CD14-positive monocyte (primary cell): ENCODE results near the gene ANXA5. TPM values are rescaled to one million over a fixed set of nuclear protein-coding genes. Genes with fewer than 3 reads are reported as not detected.
A peak's percentile ranks its signal among the peaks of the same experiment; 100 is the strongest.

ENCODE experiments used
- DNase-seq, 3 donors: peaks; one replicate each; pipeline ENCODE4 v3.0.0-alpha.2; 2011 to 2022
- H2AFZ ChIP-seq: 2 replicates; pipeline ENCODE4 v1.6.0; 2012; ENCODE audit warnings: mild to moderate bottlenecking, low read depth, low read length, inconsistent platforms; ENCODE audit not compliant: insufficient read depth, poor library complexity, severe bottlenecking
- H3K27ac ChIP-seq, 2 donors: 1 replicate in 1 of 2; 2 replicates in 1 of 2; pipeline ENCODE4 v1.5.1; 2012 to 2013; ENCODE audit warnings: low read length in 2 of 2, control low read depth in 1 of 2, inconsistent platforms in 1 of 2, low read depth in 1 of 2, mild to moderate bottlenecking in 1 of 2
- H3K27me3 ChIP-seq, 2 donors: one replicate each; pipeline versions ENCODE4 v1.6.0 to v1.6.1; 2011 to 2013; ENCODE audit warnings: low read length in 2 of 2; ENCODE audit not compliant: control insufficient read depth in 2 of 2, insufficient read depth in 2 of 2
- H3K36me3 ChIP-seq, 2 donors: replicated peaks in 1 of 2; 1 replicate in 1 of 2; 2 replicates in 1 of 2; pipeline versions ENCODE4 v1.5.1 to v1.6.1; 2012 to 2013; ENCODE audit warnings: low read length in 2 of 2, control low read depth in 1 of 2, inconsistent platforms in 1 of 2, mild to moderate bottlenecking in 1 of 2; ENCODE audit not compliant: insufficient read depth in 2 of 2, control insufficient read depth in 1 of 2
- H3K4me1 ChIP-seq, 2 donors: 1 replicate in 1 of 2; 2 replicates in 1 of 2; pipeline versions ENCODE4 v1.5.1 to v1.6.1; 2012 to 2013; ENCODE audit warnings: low read length in 2 of 2, control low read depth in 1 of 2, inconsistent platforms in 1 of 2, mild to moderate bottlenecking in 1 of 2, moderate library complexity in 1 of 2; ENCODE audit not compliant: insufficient read depth in 2 of 2, control insufficient read depth in 1 of 2
- H3K4me2 ChIP-seq: replicated peaks from 2 replicates; pipeline ENCODE3; 2012; ENCODE audit warnings: low read length, moderate library complexity, mild to moderate bottlenecking; ENCODE audit not compliant: poor library complexity, severe bottlenecking; ENCODE audit errors: extremely low read depth
- H3K4me3 ChIP-seq, 3 experiments: fragments of 200-600 bp in 1 of 3; sonication (generic) in 1 of 3; replicated peaks in 1 of 3; 1 replicate in 2 of 3; 2 replicates in 1 of 3; pipeline ENCODE4 v1.5.1; 2011 to 2013; ENCODE audit warnings: low read length in 3 of 3, mild to moderate bottlenecking in 3 of 3, control low read depth in 2 of 3, low read depth in 2 of 3, inconsistent platforms in 1 of 3, moderate library complexity in 1 of 3
- H3K79me2 ChIP-seq: 2 replicates; pipeline ENCODE4 v1.6.0; 2012; ENCODE audit warnings: mild to moderate bottlenecking, control low read depth, inconsistent platforms, low read length, moderate library complexity; ENCODE audit not compliant: insufficient read depth
- H3K9ac ChIP-seq: 2 replicates; pipeline ENCODE4 v1.6.0; 2017; ENCODE audit warnings: low read length, mild to moderate bottlenecking; ENCODE audit not compliant: insufficient read depth, poor library complexity, severe bottlenecking
- H3K9me3 ChIP-seq, 2 donors: replicated peaks in 1 of 2; 1 replicate in 1 of 2; 2 replicates in 1 of 2; pipeline versions ENCODE4 v1.5.1 to v1.6.1; 2012 to 2013; ENCODE audit warnings: low read length in 2 of 2, control low read depth in 1 of 2; ENCODE audit not compliant: control insufficient read depth in 1 of 2, insufficient read depth in 1 of 2
- H4K20me1 ChIP-seq: 2 replicates; pipeline ENCODE4 v1.6.0; 2012; ENCODE audit warnings: mild to moderate bottlenecking, low read length, control low read depth, moderate library complexity; ENCODE audit not compliant: insufficient read depth
- H3K27ac Mint-ChIP-seq, 7 donors: one replicate each; pipeline ENCODE4 v1.8.0; 2020; ENCODE audit warnings: mild to moderate bottlenecking in 7 of 7, mixed read lengths in 7 of 7, moderate library complexity in 6 of 7, inconsistent platforms in 2 of 7
- H3K27me3 Mint-ChIP-seq, 3 donors: one replicate each; pipeline ENCODE4 v1.8.0; 2021 to 2022; ENCODE audit warnings: low read depth in 3 of 3, mild to moderate bottlenecking in 3 of 3, mixed read lengths in 3 of 3, moderate library complexity in 3 of 3, inconsistent platforms in 1 of 3
- H3K36me3 Mint-ChIP-seq, 2 donors: one replicate each; pipeline ENCODE4 v1.8.0; 2020; ENCODE audit warnings: mixed read lengths in 2 of 2, inconsistent platforms in 1 of 2, mild to moderate bottlenecking in 1 of 2
- H3K4me1 Mint-ChIP-seq: one replicate; pipeline ENCODE4 v1.8.0; 2020; ENCODE audit warnings: mild to moderate bottlenecking, mixed read lengths
- H3K4me3 Mint-ChIP-seq, 2 donors: one replicate each; pipeline ENCODE4 v1.8.0; 2020; ENCODE audit warnings: mild to moderate bottlenecking in 2 of 2, mixed read lengths in 2 of 2, moderate library complexity in 1 of 2
- H3K9me3 Mint-ChIP-seq, 7 donors: one replicate each; pipeline ENCODE4 v1.8.0; 2020 to 2022; ENCODE audit warnings: mixed read lengths in 7 of 7, mild to moderate bottlenecking in 6 of 7, moderate library complexity in 6 of 7, inconsistent platforms in 2 of 7
- CTCF ChIP-seq: fragments of 200-600 bp; IDR thresholded peaks from one replicate; pipeline ENCODE4 v1.8.0; 2022; ENCODE audit warnings: antibody characterized with exemption, mild to moderate bottlenecking
- WGBS: methylation state at CpG from one replicate; pipeline ENCODE4 v1.1.5; 2013; ENCODE audit warnings: missing lambda C conversion rate; ENCODE audit not compliant: insufficient coverage; 5-methylcytosine and 5-hydroxymethylcytosine counted together
- intact Hi-C, 2 donors: fragments of 100-400 bp; cut with micrococcal nuclease; formaldehyde crosslinking; loops; one replicate each; pipeline versions ENCODE4 v1.15.0 to v1.15.1; 2023
- polyA plus RNA-seq, 3 donors: library from polyadenylated mRNA; depleted of rRNA in 1 of 3; unstranded in 2 of 3; stranded (reverse) in 1 of 3; fragments of 300-500 nt in 2 of 3; fragments of >200 nt in 1 of 3; fragmentation: Illumina TruSeq in 2 of 3; gene quantifications; 1 replicate in 2 of 3; 2 replicates in 1 of 3; pipeline ENCODE4 v1.2.3, GENCODE V29; 2012 to 2021

ANXA5 gene
- polyA plus RNA-seq, 3 donors = 312 to 796 (median 752) TPM

- no peaks in the 10 kb centered on the region for H3K9me3 ChIP-seq
- H3K4me2 ChIP-seq = no peak overlapping the region
- no peaks in the 10 kb centered on the region for H3K27me3 ChIP-seq
- no peaks in the 10 kb centered on the region for H3K4me1 Mint-ChIP-seq
- WGBS = no CpG with 5 or more reads among the region's 1 CpG
- no peak overlapping the region for H3K4me3 Mint-ChIP-seq
- no peak overlapping the region for H3K27ac ChIP-seq
- TF ChIP-seq CTCF = no peak
- no peaks in the 10 kb centered on the region for H4K20me1 ChIP-seq
- DNase-seq = no peak
- peaks cover 17 to 18% of the 10 kb centered on the region in 2 donors for H3K36me3 Mint-ChIP-seq
- H3K4me3 ChIP-seq = no peak overlapping the region
- peaks cover 0 to 5% (median 1%) of the 10 kb centered on the region in 3 donors for H3K27me3 Mint-ChIP-seq
- no peak overlapping the region for H2AFZ ChIP-seq
- H3K27ac Mint-ChIP-seq = no peak overlapping the region
- intact Hi-C loops = no loop called here
- peaks cover 0 to 3% (median 0%) of the 10 kb centered on the region in 7 donors for H3K9me3 Mint-ChIP-seq
- no peaks in the 10 kb centered on the region for H3K4me1 ChIP-seq
- H3K79me2 ChIP-seq = no peaks in the 10 kb centered on the region
- peaks cover 0 to 10% of the 10 kb centered on the region in 2 donors for H3K36me3 ChIP-seq
- H3K9ac ChIP-seq = no peak overlapping the region
Measured at GRCh38 chr4:121658125-121658524, 38.7 kb downstream of the ANXA5 start.

DNA sequence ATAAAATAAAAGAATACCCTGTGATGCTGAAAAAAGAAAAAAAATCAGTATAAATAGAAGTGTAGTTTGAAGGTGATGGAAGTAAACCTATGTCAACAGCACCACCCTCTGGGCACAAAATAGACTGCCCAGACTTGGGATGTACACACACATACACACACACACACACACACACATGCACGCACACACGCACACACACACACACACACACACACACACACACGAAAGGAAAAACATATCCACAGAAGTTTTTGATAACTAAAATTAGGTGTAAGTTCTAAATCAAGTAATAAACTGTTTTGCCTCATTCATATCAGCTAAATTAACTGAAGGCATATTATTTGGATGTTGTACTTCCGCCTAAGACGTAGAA lies 40.5 kb downstream of the ANXA5 start:
- H3K9me3 ChIP-seq = no peaks in the 10 kb centered on the region
- DNase-seq = no peak
- Mint-ChIP-seq H3K27me3 (peaks cover 1 to 5% (median 4%) of the 10 kb centered on the region in 3 donors), H3K27ac (no peak overlapping the region), H3K4me1 (no peaks in the 10 kb centered on the region), H3K4me3 (no peak overlapping the region), H3K36me3 (peaks cover 4 to 8% of the 10 kb centered on the region in 2 donors), H3K9me3 (peaks cover 0 to 6% (median 0%) of the 10 kb centered on the region in 7 donors)
- intact Hi-C loops = no loop called here
- no peaks in the 10 kb centered on the region for H3K27me3 ChIP-seq
- no CpG with 5 or more reads among the region's 5 CpGs for WGBS
- no peak overlapping the region for H2AFZ ChIP-seq
- H3K4me2 ChIP-seq = no peak overlapping the region
- TF ChIP-seq CTCF = peak; percentile 5
- H3K4me1 ChIP-seq = no peaks in the 10 kb centered on the region
- H3K79me2 ChIP-seq = no peaks in the 10 kb centered on the region
- H4K20me1 ChIP-seq = no peaks in the 10 kb centered on the region
- H3K27ac ChIP-seq = no peak overlapping the region
- H3K36me3 ChIP-seq = no peaks in the 10 kb centered on the region
- no peak overlapping the region for H3K4me3 ChIP-seq
- no peak overlapping the region for H3K9ac ChIP-seq
